Retinal pigment epithelial cell (primary cell): ENCODE measurements around the gene XRN2.

Experiments
- DNase-seq: peaks from one replicate; pipeline ENCODE4 v3.0.0-alpha.2; 2010; ENCODE audit warnings: low read depth
- H3K4me3 ChIP-seq: 2 replicates; pipeline ENCODE4 v1.5.1; 2011; ENCODE audit warnings: mild to moderate bottlenecking, low read length, control low read depth, moderate library complexity
- CTCF ChIP-seq: conservative IDR thresholded peaks from 2 replicates; pipeline ENCODE4 v1.5.1; 2011; ENCODE audit warnings: low read depth, low read length, control low read depth, inconsistent platforms

Gene XRN2

GRCh38 chr20:21372016-21372415 lies 68.9 kb downstream of the XRN2 start:
- DNase-seq = no peak
- no peak for TF ChIP-seq CTCF

DNA sequence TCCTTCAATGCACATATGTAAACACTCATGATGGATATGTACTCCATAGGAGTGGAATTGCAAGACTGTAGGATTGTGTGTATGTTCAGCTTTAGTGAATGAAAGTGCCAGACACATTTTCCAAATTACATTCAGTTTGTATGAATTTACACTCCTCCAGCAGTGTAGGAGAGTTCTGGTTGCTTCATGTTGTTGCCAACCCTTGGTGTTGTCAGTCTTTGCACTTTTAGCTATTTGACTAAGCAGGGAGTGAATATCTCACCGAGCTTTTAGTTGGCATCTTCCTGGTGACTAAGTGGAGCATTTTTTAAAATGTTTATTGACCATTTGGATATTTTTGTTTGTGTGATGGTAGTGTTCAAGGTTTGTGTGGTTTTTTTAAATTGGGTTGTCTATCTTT lies 70.3 kb downstream of the XRN2 start:
- DNase-seq = no peak
- TF ChIP-seq CTCF = no peak
- no peak overlapping the region for H3K4me3 ChIP-seq

More at GRCh38 chr20:21372016-21372415, 68.9 kb downstream of the XRN2 start:
- no peak overlapping the region for H3K4me3 ChIP-seq

- DNase-seq = no peak
- TF ChIP-seq CTCF = no peak
- H3K4me3 ChIP-seq = no peak overlapping the region
Measured at GRCh38 chr20:21376626-21377025, 73.5 kb downstream of the XRN2 start.

- H3K4me3 ChIP-seq = no peak overlapping the region
- TF ChIP-seq CTCF = no peak
- DNase-seq = no peak
Measured at GRCh38 chr20:21377701-21378100, 74.6 kb downstream of the XRN2 start.

GRCh38 chr20:21378259-21378658 lies 75.1 kb downstream of the XRN2 start:
- no peak for DNase-seq
- TF ChIP-seq CTCF = no peak
- H3K4me3 ChIP-seq = no peak overlapping the region

DNA sequence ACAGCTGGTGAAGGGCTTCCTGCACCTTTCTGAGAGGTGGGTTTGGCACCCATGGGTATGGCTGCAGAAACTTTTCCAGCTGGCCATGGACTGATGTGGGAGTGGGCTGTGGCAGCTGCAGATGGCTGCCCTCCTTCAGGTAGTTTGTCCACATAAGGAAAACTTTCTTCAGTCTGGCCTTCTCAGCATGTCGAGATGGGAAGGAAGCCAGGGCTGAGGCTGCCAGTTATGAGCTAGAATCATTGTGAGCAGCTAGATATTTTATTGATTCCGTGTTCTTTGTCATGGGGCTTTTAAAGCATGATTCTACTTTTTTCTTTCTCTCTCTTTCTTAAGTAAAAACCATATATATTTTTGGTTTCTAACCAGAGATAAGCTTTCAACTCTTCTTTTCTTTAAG lies 77.6 kb downstream of the XRN2 start:
- no peak overlapping the region for H3K4me3 ChIP-seq
- TF ChIP-seq CTCF = no peak
- no peak for DNase-seq

GRCh38 chr20:21381619-21382018 lies 78.5 kb downstream of the XRN2 start:
- TF ChIP-seq CTCF = no peak
- no peak overlapping the region for H3K4me3 ChIP-seq

More at GRCh38 chr20:21381619-21382018, 78.5 kb downstream of the XRN2 start:
- no peak for DNase-seq
